HepG2 (cell line): ENCODE data around the gene CSNK1E. TPM values are rescaled to one million over a fixed set of nuclear protein-coding genes. Genes with fewer than 3 reads are reported as not detected.

Source experiments
- HOXA3 ChIP-seq: sonication (generic); formaldehyde crosslinking; IDR thresholded peaks from 2 replicates; pipeline ENCODE4 v1.5.0; 2020; ENCODE audit warnings: missing genetic modification reagents
- MAX ChIP-seq: IDR thresholded peaks from 2 replicates; pipeline ENCODE4 v1.6.1; 2012; ENCODE audit warnings: inconsistent platforms
- PRDM15 ChIP-seq: sonication (generic); formaldehyde crosslinking; IDR thresholded peaks from 2 replicates; pipeline ENCODE4 v1.4.0; 2020; ENCODE audit warnings: missing genetic modification reagents
- RCOR2 ChIP-seq: IDR thresholded peaks from 2 replicates; pipeline ENCODE4 v1.6.1; 2016; ENCODE audit warnings: missing biosample characterization, missing genetic modification reagents
- SOX5 ChIP-seq: IDR thresholded peaks from 2 replicates; pipeline ENCODE4 v1.6.1; 2016; ENCODE audit warnings: borderline replicate concordance
- SOX6 ChIP-seq, 2 experiments: fragments of 450-650 bp in 1 of 2; sonication (generic) in 1 of 2; formaldehyde crosslinking in 1 of 2; IDR thresholded peaks; 2 replicates each; pipeline versions ENCODE4 v1.4.0 to v1.6.1; 2017 to 2020; ENCODE audit warnings: antibody characterized with exemption in 1 of 2, mild to moderate bottlenecking in 1 of 2, missing genetic modification reagents in 1 of 2
- TAF1 ChIP-seq: sonication (generic); formaldehyde crosslinking; IDR thresholded peaks from 2 replicates; pipeline ENCODE4 v1.4.0; 2020; ENCODE audit warnings: missing genetic modification reagents
- YEATS4 ChIP-seq: sonication (generic); formaldehyde crosslinking; IDR thresholded peaks from 2 replicates; pipeline ENCODE4 v1.4.0; 2020; ENCODE audit warnings: missing genetic modification reagents, borderline replicate concordance
- ZBTB39 ChIP-seq: sonication (generic); formaldehyde crosslinking; IDR thresholded peaks from 2 replicates; pipeline ENCODE4 v1.5.0; 2020; ENCODE audit warnings: missing genetic modification reagents
- ZNF7 ChIP-seq: IDR thresholded peaks from 2 replicates; pipeline ENCODE4 v1.6.1; 2016; ENCODE audit warnings: missing biosample characterization, missing genetic modification reagents
- ZSCAN25 ChIP-seq: sonication (generic); formaldehyde crosslinking; IDR thresholded peaks from 2 replicates; pipeline ENCODE4 v1.8.0; 2022; ENCODE audit warnings: mild to moderate bottlenecking, missing genetic modification reagents
- polyA plus RNA-seq, 8 experiments: library from polyadenylated mRNA; depleted of rRNA in 3 of 8; stranded (reverse) in 7 of 8; unstranded in 1 of 8; fragments of >200 nt; fragmentation: Illumina TruSeq in 4 of 8; extraction: Trizol in 4 of 8; gene quantifications; 2 replicates each; pipeline versions ENCODE4 v1.2.1 to v1.2.3, GENCODE V29; 2011 to 2016; ENCODE audit warnings: low read depth in 4 of 8, missing spikeins in 1 of 8, mixed read lengths in 1 of 8; ENCODE audit not compliant: insufficient read depth in 1 of 8
- total RNA-seq, 5 experiments: library from RNA; depleted of rRNA; stranded (reverse); fragments of >200 nt; fragmentation: Illumina TruSeq; extraction: Trizol; gene quantifications; 2 replicates each; pipeline ENCODE4 v1.2.3, GENCODE V29; 2016; ENCODE audit warnings: low read depth in 1 of 5
- TF ChIP-seq, protein P1 (sequence below), 2 experiments: sonication (generic) in 1 of 2; formaldehyde crosslinking in 1 of 2; IDR thresholded peaks; 2 replicates each; pipeline versions ENCODE4 v1.4.0 to v1.6.1; 2016 to 2020; ENCODE audit warnings: borderline replicate concordance in 1 of 2, low read depth in 1 of 2, mild to moderate bottlenecking in 1 of 2, missing genetic modification reagents in 1 of 2
- TF ChIP-seq, protein P2 (sequence below): sonication (generic); formaldehyde crosslinking; IDR thresholded peaks from 2 replicates; pipeline ENCODE4 v1.8.0; 2022; ENCODE audit warnings: mild to moderate bottlenecking, missing genetic modification reagents
- TF ChIP-seq, protein P3 (sequence below): sonication (generic); formaldehyde crosslinking; IDR thresholded peaks from 2 replicates; pipeline ENCODE4 v1.4.0; 2020; ENCODE audit warnings: missing genetic modification reagents, borderline replicate concordance

CSNK1E gene
- total and polyA plus RNA-seq, 2 of the 13 experiments (the other 11 are each of a cell fraction or from before 2014, with no cell fraction given): 34.7 to 129 TPM

DNA sequence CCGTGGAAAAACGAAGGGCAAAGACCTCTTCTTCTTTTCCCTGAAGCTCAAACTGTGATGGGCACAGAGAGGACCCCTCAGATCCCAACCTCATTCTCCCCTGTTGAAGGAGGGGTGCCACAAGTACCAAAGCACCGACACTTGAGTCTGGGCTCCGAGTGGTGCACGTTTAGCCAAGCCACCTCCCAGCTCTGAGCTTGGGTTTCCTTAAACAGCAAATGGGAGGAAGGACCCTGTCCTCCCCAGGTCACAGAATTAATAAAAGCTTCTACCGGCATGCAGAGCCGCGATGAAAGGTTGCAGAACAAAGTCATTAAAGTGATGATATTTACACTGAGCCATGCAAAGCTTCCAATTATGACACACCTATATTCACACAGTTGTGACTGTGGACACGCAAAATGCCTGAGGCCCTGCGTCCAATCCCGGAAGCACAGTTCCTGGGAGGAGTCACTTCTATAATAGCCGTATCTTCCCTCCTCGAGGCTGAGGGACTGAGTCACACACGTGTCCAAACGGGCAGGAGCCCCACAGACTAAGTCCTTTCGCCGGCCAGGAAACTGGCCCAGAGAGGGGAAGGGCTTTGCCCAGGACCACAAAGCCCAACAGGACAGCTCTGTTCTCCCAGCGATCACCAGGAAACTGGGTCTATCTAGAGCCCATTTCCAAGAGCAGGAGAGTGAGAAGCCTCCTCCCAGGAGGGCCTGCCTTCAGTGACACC lies 922 bp upstream of the CSNK1E start (continued):
- 0 out of 2 replicates have a peak, but pooled peaks have one; percentile 41 for TF ChIP-seq HOXA3 (CRISPR knock-in tag)
- TF ChIP-seq, protein P1, sequence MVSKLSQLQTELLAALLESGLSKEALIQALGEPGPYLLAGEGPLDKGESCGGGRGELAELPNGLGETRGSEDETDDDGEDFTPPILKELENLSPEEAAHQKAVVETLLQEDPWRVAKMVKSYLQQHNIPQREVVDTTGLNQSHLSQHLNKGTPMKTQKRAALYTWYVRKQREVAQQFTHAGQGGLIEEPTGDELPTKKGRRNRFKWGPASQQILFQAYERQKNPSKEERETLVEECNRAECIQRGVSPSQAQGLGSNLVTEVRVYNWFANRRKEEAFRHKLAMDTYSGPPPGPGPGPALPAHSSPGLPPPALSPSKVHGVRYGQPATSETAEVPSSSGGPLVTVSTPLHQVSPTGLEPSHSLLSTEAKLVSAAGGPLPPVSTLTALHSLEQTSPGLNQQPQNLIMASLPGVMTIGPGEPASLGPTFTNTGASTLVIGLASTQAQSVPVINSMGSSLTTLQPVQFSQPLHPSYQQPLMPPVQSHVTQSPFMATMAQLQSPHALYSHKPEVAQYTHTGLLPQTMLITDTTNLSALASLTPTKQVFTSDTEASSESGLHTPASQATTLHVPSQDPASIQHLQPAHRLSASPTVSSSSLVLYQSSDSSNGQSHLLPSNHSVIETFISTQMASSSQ (IDR thresholded peaks at IDR 0.05; ENCODE audit: low read depth): no peak
- TF ChIP-seq, protein P1 (CRISPR knock-in tag; IDR thresholded peaks at IDR 0.05; ENCODE audit: borderline replicate concordance): no peak
- no peak; the same call in 1 of the 2 replicates for TF ChIP-seq ZNF7
- TF ChIP-seq, protein P2, sequence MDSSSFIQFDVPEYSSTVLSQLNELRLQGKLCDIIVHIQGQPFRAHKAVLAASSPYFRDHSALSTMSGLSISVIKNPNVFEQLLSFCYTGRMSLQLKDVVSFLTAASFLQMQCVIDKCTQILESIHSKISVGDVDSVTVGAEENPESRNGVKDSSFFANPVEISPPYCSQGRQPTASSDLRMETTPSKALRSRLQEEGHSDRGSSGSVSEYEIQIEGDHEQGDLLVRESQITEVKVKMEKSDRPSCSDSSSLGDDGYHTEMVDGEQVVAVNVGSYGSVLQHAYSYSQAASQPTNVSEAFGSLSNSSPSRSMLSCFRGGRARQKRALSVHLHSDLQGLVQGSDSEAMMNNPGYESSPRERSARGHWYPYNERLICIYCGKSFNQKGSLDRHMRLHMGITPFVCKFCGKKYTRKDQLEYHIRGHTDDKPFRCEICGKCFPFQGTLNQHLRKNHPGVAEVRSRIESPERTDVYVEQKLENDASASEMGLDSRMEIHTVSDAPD (CRISPR knock-in tag): 0 out of 2 replicates have a peak, but pooled peaks have one; percentile 24
- TF ChIP-seq RCOR2: peak; percentile 56; the same call in 1 of the 2 replicates
- TF ChIP-seq MAX: peak; percentile 93
- TF ChIP-seq ZBTB39: 0 out of 2 replicates have a peak, but pooled peaks have one; percentile 15
- TF ChIP-seq YEATS4 (CRISPR knock-in tag): peak; percentile 68; the same call in 1 of the 2 replicates
- peak; percentile 17; the same call in 1 of the 2 replicates for TF ChIP-seq TAF1 (CRISPR knock-in tag)
- peak; percentile 36; the same call in 1 of the 2 replicates for TF ChIP-seq SOX5 (CRISPR knock-in tag)
- TF ChIP-seq, protein P3, sequence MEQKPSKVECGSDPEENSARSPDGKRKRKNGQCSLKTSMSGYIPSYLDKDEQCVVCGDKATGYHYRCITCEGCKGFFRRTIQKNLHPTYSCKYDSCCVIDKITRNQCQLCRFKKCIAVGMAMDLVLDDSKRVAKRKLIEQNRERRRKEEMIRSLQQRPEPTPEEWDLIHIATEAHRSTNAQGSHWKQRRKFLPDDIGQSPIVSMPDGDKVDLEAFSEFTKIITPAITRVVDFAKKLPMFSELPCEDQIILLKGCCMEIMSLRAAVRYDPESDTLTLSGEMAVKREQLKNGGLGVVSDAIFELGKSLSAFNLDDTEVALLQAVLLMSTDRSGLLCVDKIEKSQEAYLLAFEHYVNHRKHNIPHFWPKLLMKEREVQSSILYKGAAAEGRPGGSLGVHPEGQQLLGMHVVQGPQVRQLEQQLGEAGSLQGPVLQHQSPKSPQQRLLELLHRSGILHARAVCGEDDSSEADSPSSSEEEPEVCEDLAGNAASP (CRISPR knock-in tag): 0 out of 2 replicates have a peak, but pooled peaks have one; percentile 13
- no peak for TF ChIP-seq PRDM15 (CRISPR knock-in tag)
- no peak; the same call in 1 of the 2 replicates for TF ChIP-seq ZSCAN25 (CRISPR knock-in tag)
- no peak for TF ChIP-seq SOX6 (IDR thresholded peaks at IDR 0.05)
- TF ChIP-seq SOX6 (CRISPR knock-in tag; IDR thresholded peaks at IDR 0.05): no peak
